H1 (cell line): ENCODE results near the gene HEATR5A.

Source experiments
- GTF2F1 ChIP-seq: IDR thresholded peaks from 2 replicates; pipeline ENCODE4 v1.6.1; 2012; ENCODE audit warnings: low read depth, low read length, improper control_type of control experiment, borderline replicate concordance
- JUN ChIP-seq: IDR thresholded peaks from 2 replicates; pipeline ENCODE4 v1.6.1; 2011; ENCODE audit warnings: low read depth, mild to moderate bottlenecking, improper control_type of control experiment, low read length
- MAFK ChIP-seq: IDR thresholded peaks from 2 replicates; pipeline ENCODE4 v1.6.1; 2012; ENCODE audit warnings: low read depth, mild to moderate bottlenecking, improper control_type of control experiment, low read length
- SIN3A ChIP-seq, 2 experiments: IDR thresholded peaks in 1 of 2; conservative IDR thresholded peaks in 1 of 2; 2 replicates each; pipeline ENCODE4 v1.6.1; 2011 to 2012; ENCODE audit warnings: low read length in 2 of 2, improper control_type of control experiment in 1 of 2, low read depth in 1 of 2, mild to moderate bottlenecking in 1 of 2
- TAF1 ChIP-seq: IDR thresholded peaks from 2 replicates; pipeline ENCODE4 v1.6.1; 2011; ENCODE audit warnings: mild to moderate bottlenecking, low read depth, low read length
- TF ChIP-seq, protein P1 (sequence below), 3 experiments: IDR thresholded peaks; 1 replicate in 2 of 3; 2 replicates in 1 of 3; pipeline versions ENCODE4 v1.5.1 to v1.6.1; 2011; ENCODE audit warnings: low read length in 3 of 3, mild to moderate bottlenecking in 3 of 3, inconsistent platforms in 2 of 3, low read depth in 1 of 3, moderate library complexity in 1 of 3; ENCODE audit not compliant: insufficient read depth in 1 of 3; ENCODE audit errors: control extremely low read depth in 1 of 3

DNA sequence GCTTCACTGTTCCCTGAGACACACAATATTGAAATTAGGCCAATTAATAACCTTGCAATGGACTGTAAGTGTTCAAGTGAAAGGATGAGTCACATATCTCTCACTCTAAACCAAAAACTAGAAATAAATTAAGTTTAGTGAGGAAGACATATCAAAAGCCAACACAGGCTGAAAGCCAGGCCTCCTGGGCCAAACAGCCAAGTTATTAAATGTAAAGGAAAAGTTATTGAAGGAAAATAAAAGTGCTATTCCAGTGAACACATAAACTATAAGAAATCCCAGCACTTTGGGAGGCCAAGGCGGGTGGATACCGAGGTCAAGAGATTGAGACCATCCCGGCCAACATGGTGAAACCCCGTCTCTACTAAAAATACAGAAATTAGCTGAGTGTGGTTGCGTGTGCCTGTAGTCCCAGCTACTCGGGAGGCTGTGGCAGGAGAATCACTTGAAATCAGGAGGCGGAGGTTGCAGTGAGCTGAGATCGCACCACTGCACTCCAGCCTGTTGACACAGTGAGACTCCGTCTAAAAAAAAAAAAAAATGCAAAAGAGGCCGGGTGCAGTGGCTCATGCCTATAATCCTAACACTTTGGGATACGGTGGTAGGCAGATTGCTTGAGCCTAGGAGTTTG, 10.4 kb upstream of the HEATR5A start:
- TF ChIP-seq TAF1 (no peak), MAFK (no peak), SIN3A (conservative IDR thresholded peaks at IDR 0.05 in 1 of 2, IDR thresholded peaks at IDR 0.05 in 1 of 2; ENCODE audit: low read depth in 1 of 2, low read length in 2 of 2) (no peak), GTF2F1 (no peak), JUN (no peak)
- TF ChIP-seq, protein P1, sequence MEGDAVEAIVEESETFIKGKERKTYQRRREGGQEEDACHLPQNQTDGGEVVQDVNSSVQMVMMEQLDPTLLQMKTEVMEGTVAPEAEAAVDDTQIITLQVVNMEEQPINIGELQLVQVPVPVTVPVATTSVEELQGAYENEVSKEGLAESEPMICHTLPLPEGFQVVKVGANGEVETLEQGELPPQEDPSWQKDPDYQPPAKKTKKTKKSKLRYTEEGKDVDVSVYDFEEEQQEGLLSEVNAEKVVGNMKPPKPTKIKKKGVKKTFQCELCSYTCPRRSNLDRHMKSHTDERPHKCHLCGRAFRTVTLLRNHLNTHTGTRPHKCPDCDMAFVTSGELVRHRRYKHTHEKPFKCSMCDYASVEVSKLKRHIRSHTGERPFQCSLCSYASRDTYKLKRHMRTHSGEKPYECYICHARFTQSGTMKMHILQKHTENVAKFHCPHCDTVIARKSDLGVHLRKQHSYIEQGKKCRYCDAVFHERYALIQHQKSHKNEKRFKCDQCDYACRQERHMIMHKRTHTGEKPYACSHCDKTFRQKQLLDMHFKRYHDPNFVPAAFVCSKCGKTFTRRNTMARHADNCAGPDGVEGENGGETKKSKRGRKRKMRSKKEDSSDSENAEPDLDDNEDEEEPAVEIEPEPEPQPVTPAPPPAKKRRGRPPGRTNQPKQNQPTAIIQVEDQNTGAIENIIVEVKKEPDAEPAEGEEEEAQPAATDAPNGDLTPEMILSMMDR (IDR thresholded peaks at IDR 0.05; ENCODE audit: control extremely low read depth in 1 of 3, insufficient read depth in 1 of 3, low read depth in 1 of 3, low read length in 3 of 3): no peak
